SK-MEL-5 (cell line): ENCODE results near the gene MT1B. TPM values are rescaled to one million over a fixed set of nuclear protein-coding genes. Genes with fewer than 3 reads are reported as not detected.

ENCODE experiments used
- DNase-seq: peaks from one replicate; pipeline ENCODE4 v3.0.0-alpha.2; 2016; ENCODE audit warnings: low read depth, low spot score
- in situ Hi-C: cut with HindIII; loops from 2 replicates; pipeline ENCODE4 v1.10.0; 2016; ENCODE audit warnings: low sequenced_read_pairs, high pct_unique_total_duplicates, low pct_unique_long_range_greater_than_20kb
- polyA plus RNA-seq, 2 experiments: library from polyadenylated mRNA; depleted of rRNA; stranded (reverse); fragments of >200 nt; gene quantifications; 2 replicates each; pipeline ENCODE4 v1.2.3, GENCODE V29; 2015
- total RNA-seq: library from RNA; depleted of rRNA; stranded (reverse); fragments of >200 nt; shearing (Covaris generic); gene quantifications from 2 replicates; pipeline ENCODE4 v1.2.3, GENCODE V29; 2014; rRNA removed

The MT1B gene
- not detected in 2 replicates for total RNA-seq
- polyA plus RNA-seq (2015; cell fraction: cytosol; rRNA removed): not detected in 2 replicates
- not detected in 2 replicates for polyA plus RNA-seq (2015; cell fraction: nucleus; rRNA removed)

GRCh38 chr16:56651586-56651985, at the start of gene MT1B:
TSS of gene MT1B (plus strand) at chr16:56651886. CDS start at chr16:56651954, 68 bp downstream.
- in situ Hi-C loops: no loop called here
- no peak for DNase-seq

- in situ Hi-C loops: no loop called here
These were observed 48.1 kb upstream of the MT1B start for GRCh38 chr16:56603589-56603988.

DNA sequence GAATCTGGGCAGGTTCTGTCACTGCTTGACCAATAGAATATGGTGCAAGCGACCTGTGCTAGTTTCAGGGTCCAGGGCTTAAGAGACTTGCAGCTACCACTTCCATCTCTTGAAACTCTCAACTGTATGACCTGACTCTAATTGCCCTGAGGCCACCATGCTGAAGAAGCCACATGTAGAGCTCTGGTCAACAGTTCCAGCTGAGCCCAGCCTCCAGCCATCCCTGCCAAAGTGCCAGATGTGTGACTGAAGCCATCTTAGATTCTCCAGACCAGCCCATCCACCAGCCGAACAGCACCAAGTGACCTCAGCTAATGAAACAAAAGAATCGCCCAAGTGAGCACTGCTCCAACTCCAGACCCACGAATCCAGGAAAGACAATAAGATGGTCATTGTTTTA, 46.7 kb upstream of the MT1B start:
- DNase-seq: no peak
- in situ Hi-C loops: no loop called here

More at GRCh38 chr16:56603589-56603988, 48.1 kb upstream of the MT1B start:
- DNase-seq: peak; percentile 53

DNA sequence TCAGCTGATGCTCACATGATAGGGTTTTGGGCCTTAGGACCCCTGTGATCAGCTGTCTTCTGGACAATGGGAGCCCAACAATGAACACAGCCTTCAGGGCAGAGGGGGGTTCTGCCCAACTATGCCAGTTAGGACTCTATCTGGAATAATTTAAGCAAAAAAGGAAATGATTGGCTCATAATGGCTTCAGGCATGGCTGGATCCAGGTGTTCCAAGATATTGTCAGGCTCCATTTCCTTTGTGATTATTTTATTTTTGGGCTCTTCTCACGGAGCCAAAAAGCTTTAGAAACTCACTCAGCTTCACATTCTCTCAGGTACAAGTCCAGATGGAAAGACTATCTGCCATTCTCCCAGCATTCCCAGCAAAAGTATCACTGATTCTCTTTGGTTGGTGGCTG, 46.2 kb upstream of the MT1B start:
- DNase-seq: no peak
- in situ Hi-C loops: no loop called here

- DNase-seq: no peak
- in situ Hi-C loops: no loop called here
These were observed 45.6 kb upstream of the MT1B start for GRCh38 chr16:56606071-56606475.

DNA sequence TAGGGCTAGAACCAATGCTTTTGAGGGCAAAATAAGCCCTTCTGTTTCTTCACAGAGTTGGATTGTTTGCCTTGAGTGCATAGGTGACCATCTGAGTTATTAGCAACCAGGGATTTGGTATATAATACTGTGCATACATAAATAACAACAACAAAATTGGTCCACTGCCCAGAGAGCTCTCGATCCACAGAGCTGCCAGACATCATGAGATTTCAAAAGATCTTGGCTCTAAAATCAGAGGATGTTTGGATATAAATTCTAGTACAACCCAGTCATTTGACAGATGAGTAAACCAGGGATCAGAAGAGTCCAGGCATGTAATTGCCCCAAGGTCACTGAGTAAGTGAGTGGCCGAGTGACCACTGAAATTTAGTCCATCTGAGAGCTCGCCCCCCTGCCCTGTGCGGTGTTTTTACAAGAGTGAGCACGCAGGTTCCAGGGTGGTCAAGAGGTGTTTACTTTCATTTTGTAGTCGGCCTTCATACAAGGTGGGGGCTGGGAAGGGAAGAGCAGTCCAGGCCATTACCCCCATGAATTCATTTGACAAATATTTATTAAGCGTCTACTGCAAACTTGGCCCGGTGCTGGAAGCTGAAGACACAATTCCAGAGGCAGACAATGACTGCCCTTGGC, 45.1 kb upstream of the MT1B start:
- in situ Hi-C loops: no loop called here
- peak; percentile 22 for DNase-seq

- DNase-seq: peak; percentile 22
- in situ Hi-C loops: no loop called here
These were observed 44.5 kb upstream of the MT1B start for GRCh38 chr16:56607109-56607618.

DNA sequence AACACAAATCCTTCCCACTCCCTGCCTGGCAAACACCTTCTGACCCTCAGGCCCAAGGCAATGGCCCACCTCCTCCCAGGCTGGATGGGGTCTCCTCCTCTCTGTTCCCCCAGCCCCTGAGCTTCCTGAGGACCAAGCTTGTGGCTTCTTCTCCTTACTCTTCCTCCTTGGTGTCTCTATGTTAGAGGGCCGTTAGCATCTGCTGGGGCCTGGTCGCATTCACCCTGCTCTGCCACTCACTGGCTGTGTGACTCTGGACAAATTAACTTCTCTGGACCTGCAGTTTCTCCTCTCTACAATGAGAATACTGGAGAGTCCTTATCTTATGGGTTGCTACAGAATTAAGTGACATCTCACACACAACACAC, 44.0 kb upstream of the MT1B start:
- DNase-seq: no peak
- in situ Hi-C loops: no loop called here

DNA sequence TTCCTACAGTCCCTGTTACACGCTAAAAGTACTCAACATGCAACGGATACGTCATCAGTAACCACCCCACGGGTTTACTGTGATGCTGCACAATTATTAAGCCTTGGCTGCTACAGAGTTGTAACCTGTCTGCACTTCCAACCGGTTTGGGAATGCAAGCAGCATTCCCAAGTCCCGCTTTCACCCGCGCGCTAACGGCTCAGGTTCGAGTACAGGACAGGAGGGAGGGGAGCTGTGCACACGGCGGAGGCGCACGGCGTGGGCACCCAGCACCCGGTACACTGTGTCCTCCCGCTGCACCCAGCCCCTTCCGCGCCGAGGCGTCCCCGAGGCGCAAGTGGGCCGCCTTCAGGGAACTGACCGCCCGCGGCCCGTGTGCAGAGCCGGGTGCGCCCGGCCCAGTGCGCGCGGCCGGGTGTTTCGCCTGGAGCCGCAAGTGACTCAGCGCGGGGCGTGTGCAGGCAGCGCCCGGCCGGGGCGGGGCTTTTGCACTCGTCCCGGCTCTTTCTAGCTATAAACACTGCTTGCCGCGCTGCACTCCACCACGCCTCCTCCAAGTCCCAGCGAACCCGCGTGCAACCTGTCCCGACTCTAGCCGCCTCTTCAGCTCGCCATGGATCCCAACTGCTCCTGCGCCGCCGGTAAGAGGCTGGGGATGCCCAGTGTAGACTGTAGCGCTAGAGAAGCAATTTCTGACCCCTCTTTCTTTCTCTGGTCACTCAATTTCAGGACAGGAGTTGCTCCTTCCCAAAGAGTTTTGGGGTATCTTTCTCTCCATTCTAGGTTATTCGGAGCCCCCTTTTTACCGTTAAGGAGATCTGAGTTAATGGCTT, 43.4 kb upstream of the MT1B start, which contains the start of gene MT2A:
TSS of gene MT2A (plus strand) at position 542 of the 833 bp plus-strand sequence. CDS start at position 614, 72 bp downstream.
- DNase-seq: peak; percentile 88
- in situ Hi-C loops: no loop called here

GRCh38 chr16:56608876-56609462, 42.7 kb upstream of the MT1B start:
- no peak for DNase-seq
- in situ Hi-C loops: no loop called here

GRCh38 chr16:56609463-56609921, 42.2 kb upstream of the MT1B start:
- in situ Hi-C loops: no loop called here
- DNase-seq: peak; percentile 73

GRCh38 chr16:56610017-56610608, 41.6 kb upstream of the MT1B start:
- DNase-seq: peak; percentile 61
- in situ Hi-C loops: no loop called here

GRCh38 chr16:56610609-56611111, 41.0 kb upstream of the MT1B start:
- no peak for DNase-seq
- in situ Hi-C loops: no loop called here

- in situ Hi-C loops: no loop called here
These were observed 40.3 kb upstream of the MT1B start for GRCh38 chr16:56611281-56611833.

DNA sequence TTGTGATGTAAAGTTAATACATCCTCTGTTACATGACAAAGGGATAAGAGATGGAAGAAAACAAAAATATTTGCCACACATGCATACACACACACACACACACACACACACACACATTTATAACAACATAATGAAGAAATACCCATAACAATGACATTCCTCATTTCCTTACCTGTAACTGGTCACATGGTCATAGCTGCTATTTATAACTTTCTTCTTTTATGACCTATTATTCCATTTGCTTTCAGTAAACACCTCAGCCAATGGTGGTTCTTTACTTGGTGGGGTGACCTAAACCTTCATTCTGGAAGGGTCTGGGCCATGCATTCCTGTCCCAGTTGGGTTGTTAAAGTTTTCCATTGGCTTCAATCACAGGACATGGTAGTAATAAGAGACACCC, 38.0 kb upstream of the MT1B start:
- in situ Hi-C loops: no loop called here
- no peak for DNase-seq

More at GRCh38 chr16:56611281-56611833, 40.3 kb upstream of the MT1B start:
- DNase-seq: no peak

DNA sequence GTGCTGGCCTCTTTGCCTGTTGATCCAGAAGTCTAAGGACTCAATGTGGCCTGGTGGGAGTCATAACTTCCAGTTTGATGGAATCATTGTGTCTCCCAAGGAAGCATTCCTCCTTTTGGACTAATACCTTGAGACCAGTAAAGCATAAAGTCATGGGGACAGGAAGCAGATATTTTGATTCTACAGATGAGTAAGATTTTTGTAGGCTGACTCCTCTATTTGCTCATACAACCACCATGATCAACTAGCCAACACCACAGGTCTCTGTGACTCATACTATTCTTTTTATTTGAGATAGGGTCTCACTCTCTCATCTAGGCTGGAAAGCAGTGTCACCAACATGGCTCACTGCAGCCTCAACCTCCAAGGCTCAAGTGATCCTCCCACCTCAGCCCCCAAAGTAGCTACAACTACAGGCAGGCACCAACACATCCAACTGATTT, 37.1 kb upstream of the MT1B start:
- in situ Hi-C loops: no loop called here
- DNase-seq: no peak

GRCh38 chr16:56615353-56615752, 36.3 kb upstream of the MT1B start:
- DNase-seq: no peak
- in situ Hi-C loops: no loop called here
